SK-N-SH treated with all-trans-retinoic acid at 6 μM for 48 hours (cell line): ENCODE data around the gene SEC16A.

Experiments
- ZNF70 ChIP-seq: fragments of 450-650 bp; formaldehyde crosslinking; IDR thresholded peaks from 2 replicates; pipeline ENCODE4 v1.5.0; 2020; ENCODE audit warnings: mild to moderate bottlenecking, moderate library complexity
- TF ChIP-seq, protein P1 (sequence below): fragments of 250-450 bp; sonication (Bioruptor Pico); IDR thresholded peaks from 2 replicates; pipeline ENCODE4 v1.8.0; 2020; ENCODE audit warnings: mild to moderate bottlenecking, moderate library complexity, borderline replicate concordance

- TF ChIP-seq, protein P1, sequence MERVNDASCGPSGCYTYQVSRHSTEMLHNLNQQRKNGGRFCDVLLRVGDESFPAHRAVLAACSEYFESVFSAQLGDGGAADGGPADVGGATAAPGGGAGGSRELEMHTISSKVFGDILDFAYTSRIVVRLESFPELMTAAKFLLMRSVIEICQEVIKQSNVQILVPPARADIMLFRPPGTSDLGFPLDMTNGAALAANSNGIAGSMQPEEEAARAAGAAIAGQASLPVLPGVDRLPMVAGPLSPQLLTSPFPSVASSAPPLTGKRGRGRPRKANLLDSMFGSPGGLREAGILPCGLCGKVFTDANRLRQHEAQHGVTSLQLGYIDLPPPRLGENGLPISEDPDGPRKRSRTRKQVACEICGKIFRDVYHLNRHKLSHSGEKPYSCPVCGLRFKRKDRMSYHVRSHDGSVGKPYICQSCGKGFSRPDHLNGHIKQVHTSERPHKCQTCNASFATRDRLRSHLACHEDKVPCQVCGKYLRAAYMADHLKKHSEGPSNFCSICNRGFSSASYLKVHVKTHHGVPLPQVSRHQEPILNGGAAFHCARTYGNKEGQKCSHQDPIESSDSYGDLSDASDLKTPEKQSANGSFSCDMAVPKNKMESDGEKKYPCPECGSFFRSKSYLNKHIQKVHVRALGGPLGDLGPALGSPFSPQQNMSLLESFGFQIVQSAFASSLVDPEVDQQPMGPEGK (CRISPR knock-in tag): no peak
- TF ChIP-seq ZNF70 (CRISPR knock-in tag): no peak
These were observed 44.0 kb downstream of the SEC16A start for GRCh38 chr9:136438548-136439480.
